HL-60/S4 treated with phorbol 12-myristate 13-acetate at 8.2 ng/mL for 4 days and 3 days (cell line): ENCODE data around the gene FAM168A.
"Not testable (repeated sequence)": the region's sequence is repeated elsewhere in the genome, so short reads cannot be mapped to it uniquely, and the experiment has no call there.

ENCODE experiments used
- in situ Hi-C: fragments of 300-500 bp; cut with MboI; formaldehyde crosslinking; loops from 2 replicates; pipeline ENCODE4 v1.15.0; 2022; ENCODE audit warnings: low sequenced_read_pairs

FAM168A gene

DNA sequence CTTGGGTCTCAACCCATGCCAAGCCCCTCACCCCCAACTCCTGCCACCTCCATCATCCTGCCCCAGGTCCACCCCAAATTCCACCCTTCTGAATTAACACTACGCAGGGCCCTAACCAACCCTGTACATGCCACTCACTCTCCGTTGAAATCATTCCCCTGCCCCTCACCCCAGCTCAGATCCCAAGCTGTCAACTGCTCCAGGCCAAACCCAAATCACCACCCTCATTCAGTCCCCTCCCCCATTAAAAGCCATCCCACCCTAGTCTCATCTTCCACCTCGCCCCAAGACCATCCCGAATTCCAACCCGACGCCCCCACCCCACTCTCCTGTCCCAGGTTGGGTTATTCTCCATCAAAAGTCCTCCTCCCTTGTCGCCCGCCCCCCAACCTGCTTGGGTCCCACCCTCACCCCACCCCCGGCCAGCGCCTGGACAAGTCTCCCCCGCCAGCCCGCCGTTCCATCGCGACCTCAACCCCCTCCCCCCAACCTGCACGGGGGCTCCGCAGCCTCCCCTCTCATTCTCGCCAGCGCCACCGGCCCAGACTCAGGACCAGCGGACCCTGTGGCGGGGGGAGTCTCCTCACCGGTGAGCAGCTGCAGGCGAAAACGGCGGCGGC, 466 bp downstream of the FAM168A start:
- in situ Hi-C loops: no loop called here

DNA sequence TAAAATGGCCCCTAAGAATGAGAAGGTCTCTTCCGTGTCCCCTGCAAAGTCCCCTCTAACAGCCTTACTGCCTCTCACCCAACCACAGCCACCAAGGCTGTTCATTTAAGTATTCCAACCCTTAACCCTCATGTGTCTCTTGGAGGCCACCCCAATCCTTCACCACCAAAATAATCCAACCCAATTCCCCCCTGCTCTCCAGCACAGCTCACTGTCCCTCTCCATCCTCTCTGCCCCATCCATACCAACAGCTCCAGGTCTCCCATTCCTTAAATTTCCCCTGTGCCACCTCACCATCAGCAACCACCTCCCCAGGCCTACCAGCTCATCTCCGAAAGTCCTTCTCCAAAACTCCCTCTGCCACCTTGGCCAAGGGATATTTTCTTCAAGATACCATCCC, 1.4 kb downstream of the FAM168A start:
- in situ Hi-C loops: no loop called here

DNA sequence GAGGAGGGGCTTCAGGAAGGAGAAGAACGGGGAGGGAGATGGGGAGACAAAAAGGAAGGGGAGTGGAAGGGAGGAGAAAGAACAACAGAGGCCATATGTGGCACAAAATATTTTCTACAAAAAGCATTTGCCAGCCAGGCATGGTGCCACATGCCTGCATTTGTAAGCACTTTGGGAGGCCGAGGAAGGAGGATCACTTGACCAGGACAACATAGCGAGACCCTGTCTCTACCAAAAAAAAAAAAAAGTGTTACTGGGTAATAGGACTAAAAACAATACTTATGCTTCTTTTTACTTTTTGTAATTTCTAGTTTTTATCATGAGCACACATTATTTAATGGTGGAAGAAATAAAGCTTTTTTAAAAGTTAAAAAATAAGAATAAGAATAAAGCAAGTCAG, 5.3 kb downstream of the FAM168A start:
- in situ Hi-C loops: no loop called here

DNA sequence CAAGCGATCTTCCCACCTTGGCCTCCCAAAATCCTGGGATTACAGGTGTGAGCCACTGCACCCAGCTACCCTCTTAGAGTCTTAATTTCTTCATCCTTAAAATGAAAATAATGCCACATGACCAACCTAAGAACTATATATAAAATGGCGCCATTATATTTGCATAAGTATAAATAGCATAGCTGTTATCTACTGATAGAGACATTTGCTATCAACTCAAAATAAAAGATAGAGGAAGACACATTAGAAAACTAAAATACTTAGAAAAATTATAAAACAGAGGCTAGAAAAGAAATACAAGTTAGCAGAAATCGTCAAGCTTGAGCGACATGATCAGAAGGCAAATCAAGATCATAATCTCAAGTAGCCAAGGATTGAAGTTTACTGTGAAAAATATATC, 6.2 kb downstream of the FAM168A start:
- in situ Hi-C loops: no loop called here

DNA sequence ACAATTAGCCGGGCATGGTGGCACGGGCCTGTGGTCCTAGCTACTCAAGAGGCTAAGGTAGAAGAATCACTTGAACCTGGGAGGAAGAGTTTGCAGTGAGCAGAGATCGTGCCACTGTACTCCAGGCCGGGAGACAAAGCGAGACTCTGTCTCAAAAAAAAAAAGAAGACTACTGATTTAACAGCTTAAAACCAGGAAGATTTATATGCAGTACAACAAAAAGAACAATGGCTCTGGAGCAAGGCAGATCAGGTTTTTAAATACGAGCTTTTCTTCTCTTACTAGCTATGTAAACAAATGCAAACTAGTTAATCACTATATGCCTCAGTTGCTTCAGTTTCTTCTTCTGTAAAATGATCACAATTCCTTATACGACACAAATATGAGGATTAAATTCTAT, 6.9 kb downstream of the FAM168A start:
- in situ Hi-C loops: no loop called here

DNA sequence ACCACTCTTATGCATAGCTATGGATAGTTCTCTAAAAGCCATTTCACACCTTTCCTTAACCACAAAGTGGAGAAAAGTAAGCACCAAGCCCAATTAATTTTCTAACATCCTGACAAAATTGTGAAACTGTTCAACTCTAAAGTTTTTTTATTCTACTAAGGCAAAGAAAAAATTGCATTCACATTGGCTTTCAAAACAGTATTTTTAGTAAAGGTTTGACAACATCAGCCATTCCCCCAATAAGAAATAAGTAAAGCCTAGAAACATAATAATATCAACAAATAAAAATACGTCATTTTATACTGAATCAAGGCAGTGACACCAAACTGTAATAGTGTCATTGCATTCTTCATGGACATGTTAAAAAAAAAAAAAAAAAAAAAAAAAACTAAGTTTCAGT, 11.1 kb downstream of the FAM168A start:
- in situ Hi-C loops: no loop called here

DNA sequence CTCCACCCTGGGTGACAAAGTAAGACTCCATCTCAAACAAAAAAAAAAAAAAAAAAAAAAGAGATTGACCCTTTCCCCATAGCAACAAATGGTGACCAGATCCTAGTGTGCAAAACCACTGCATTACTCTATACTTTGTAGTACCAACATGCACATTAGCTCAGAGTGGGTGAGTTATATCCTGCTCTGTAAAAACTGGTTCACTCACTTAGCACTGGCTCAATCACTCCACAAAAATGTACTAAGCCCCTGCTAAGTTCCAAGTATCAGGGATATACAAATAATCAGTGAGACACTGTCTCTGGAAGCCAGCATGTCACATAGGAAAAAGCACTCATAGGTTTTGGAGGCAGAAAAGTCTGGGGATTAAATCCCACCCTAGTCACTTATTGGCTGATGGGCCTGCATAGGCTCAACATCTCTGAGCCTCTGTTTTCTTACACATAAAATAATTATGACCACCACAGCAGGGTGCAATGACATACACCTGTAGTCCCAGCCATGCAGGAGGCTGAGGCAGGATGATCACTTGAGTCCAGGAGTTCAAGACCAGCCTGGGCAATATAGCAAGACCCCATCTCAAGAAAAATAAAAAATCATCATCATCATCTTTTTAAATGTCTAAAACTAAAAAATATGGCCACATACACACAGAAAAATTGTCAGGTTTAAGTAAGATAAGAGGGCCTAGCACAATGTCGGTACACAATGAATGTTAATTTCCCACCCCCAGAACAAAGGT, 11.9 kb downstream of the FAM168A start:
- in situ Hi-C loops: no loop called here

DNA sequence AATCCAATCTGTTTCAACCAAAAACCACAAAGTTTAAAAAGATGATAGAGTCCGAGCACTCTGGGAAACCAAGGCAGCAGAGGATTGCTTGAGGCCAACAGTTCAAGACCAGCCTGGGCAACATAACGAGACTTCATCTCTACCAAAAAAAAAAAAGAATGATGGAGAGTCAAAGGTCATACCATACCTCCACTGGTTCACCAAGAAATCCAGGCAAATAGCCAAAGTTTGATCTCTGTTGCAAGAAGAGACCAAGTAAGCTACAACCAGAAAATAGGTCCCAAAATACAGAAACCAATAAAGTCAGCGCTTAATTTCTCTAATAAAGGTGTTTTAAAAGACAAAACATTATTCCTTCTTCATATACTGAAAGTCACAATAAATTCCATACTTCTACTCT, 13.1 kb downstream of the FAM168A start:
- in situ Hi-C loops: no loop called here

DNA sequence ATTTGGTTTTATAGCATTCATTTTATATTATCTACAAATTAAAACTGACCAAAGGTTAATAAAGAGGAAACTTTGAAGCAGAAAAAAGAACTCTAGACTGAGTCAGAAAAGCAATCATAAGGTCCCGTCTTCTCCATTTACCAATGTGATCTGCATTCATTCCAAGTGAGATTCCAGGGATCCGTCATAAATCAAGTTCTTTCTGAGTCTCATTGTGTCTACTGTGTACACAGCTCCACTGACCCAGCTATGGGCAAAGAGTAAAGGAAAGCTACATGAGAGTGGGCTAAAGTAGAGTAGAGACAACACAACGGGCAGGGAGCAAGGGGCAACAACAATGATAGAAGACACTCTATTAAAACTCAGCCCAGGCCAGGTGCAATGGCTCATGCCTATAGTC, 15.3 kb downstream of the FAM168A start:
- in situ Hi-C loops: no loop called here

DNA sequence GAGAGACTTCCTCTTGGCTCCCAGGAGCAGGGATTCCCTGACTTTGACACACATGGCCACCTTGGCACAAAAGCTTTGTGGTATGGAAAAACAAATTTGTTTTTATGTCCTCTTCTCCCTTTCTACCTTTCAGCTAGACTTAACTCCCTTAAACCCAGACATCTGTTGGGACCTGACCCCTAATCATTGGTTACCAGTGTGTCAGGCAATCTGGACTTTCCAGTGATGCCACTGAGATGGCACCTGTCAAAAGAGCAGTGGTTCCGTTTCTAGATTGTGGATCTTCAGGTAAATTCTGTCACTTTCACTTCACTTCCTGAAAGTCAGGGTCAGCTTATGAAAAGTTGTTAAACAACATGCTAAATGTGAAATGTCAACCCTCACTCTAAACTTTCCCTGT, 17.2 kb downstream of the FAM168A start:
- in situ Hi-C loops: not testable (repeated sequence)

DNA sequence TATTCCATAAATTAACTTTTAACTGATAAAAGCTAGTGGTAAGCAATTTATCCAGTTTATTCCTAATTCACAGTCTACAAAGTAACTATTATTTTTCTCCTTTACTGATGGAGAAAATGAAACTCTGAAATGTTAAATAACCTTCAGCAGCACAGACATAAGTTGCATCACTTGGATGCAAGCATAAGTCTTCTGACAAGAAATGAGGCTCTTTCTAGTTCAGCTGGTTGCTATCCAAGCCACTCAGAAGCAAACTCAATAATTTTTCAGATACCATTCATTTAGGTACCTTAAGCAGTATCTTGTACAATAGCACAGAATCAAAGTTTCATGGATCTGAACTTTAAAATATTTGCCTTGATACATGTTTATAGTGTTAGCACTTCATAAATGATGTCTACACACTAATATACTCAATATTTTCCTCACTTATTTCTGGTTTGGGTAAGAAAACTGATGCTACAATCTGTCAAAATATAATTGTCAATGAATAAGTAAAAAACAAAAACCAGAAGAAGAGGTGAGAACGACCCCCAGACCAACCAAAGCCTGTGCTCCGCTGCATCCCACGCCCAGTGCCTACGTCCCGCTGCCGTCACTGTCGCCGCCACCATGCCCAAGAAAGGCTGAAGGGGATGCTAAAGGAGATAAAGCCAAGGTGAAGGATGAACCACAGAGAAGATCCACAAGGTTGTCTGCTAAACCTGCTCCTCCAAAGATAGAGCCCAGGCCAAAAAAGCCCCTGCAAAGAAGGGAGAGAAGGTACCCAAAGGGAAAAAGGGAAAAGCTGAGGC, 18.1 kb downstream of the FAM168A start:
- in situ Hi-C loops: no loop called here

DNA sequence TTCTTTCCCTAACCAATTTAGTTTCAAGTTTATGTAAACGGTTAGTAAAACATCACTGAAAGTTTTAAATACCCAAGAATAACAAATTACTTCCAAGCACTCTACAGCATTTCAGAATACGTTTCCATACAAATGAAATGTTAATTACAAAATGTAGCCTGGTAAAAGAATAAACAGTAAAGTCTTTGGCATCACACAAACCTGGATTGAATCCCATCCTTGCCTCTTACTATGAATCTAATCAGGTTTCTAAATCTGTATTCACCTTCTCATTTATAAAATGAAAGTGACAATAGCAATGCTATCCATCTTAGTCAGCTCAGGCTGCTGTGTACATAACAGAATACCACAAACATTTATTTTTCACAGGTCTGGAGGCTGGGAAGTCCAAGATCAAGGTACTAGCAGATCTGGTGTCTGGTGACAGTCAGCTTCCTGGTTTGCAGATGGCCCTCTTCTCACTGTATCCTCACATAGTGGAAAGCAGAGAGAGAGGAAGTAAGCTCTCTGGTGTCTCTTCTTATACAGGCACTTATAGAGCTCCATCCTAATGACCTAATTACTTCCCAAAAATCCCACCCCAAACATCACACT, 19.2 kb downstream of the FAM168A start:
- in situ Hi-C loops: no loop called here

DNA sequence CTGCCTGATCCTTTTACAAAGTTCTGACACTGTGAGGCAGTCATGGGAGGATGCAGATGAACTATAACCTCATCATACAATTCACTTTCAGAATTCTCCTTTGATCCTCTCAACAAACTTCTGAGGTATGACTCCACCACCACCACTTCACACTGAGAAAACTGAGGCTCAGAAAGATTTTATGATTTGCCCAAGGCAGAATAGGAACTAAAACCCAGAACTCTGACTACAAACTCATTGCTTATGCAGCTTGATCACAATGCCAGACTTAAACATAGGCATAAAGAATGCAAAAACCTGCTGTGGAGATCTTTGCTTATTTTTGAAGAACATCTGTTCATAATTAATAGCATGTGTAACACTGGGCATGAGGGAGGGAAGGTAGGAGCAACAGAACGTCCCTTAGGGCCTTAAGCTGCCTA, 20.4 kb downstream of the FAM168A start:
- in situ Hi-C loops: no loop called here

DNA sequence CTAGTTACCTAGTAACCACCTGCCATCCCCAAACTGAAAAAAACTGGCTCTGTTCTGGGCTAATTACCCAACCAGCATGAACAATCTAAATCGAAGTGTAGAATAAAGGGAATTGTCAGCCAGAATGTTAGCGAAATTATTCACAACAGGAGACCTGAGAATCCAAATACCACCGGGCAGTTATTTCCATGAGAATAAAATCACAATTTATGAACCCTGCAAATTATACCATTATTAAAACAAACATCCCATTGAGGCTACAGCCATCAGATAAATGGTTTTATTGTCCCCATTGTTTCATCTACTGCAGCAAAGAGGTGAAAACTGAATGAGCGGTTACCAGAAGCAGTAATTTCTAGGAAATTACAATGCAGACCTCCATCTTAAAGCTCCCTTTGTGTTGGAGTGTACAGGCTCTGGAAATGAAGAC, 21.7 kb downstream of the FAM168A start:
- in situ Hi-C loops: no loop called here

DNA sequence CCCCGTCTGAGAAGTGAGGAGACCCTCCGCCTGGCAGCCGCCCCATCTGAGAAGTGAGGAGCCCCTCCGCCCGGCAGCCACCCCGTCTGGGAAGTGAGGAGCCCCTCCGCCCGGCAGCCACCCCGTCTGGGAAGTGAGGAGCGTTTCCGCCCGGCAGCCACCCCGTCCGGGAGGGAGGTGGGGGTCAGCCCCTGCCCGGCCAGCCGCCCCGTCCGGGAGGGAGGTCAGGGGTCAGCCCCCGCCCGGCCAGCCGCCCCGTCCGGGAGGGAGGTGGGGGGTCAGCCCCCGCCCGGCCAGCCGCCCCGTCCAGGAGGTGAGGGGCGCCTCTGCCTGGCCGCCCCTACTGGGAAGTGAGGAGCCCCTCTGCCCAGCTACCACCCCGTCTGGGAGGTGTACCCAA, 25.9 kb downstream of the FAM168A start:
- in situ Hi-C loops: not testable (repeated sequence)

DNA sequence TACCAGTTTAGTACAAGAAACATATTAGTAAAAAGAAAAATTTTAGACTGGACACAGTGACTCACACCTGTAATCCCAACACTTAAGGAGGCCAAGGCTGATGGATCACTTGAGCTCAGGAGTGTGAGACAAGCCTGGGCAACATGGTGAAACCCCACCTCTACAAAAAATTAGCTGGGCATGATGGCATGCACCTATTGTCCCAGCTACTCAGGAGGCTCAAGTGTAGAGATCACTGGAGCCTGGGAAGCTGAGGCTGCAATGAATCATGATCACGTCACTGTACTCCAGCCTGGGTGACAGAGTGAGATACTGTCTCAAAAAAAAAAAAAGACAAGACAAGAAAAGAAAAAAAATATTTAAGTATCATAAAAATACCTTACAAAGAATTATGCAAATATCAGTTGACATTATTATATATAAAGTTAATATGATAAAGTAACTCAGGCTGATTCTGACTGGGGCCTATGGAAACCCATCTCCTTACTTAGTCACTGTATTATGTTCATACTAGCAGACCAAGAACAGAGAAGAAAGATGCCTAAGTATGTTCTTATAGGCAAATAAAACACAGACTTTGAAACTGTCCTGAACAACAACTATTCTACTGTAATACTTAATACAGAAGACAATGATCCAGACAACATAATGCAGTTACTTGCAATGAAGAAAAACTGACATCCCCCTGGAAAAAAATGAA, 27.3 kb downstream of the FAM168A start:
- in situ Hi-C loops: no loop called here

DNA sequence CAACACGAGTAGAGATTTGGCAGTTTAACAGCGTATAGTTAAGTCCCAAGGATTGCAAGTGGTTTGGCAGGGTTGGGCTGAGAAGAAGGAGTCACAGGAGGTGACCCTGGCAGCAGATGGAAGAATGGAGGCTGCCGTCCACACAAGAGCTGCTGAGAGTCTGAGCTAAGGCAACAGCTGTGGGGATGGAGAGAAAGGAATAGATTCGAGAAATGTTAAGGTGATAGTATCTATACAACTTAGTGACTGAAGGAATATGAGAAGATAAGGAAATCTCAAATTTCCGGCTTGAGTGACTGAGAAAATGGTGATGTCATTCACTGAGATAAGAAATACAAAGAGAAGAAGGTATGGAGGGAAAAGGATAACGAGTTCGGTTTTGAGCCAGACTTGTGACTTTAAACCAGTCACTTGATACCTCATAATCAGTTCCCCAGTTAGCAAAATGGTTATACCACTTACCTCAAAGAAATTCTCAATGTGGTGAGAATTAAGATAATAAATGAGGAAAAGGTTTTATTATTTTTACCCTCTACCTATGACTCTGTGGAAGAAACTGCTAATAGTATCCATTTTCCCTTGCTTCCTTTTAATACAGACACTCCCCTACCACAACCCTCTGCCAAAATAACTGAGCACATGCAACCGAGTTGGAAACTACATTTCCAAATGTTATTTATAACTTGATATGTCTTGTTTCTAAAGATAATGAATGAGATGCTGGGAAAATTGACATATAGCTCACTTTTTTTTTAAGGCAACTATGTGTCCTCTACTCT, 30.7 kb downstream of the FAM168A start:
- in situ Hi-C loops: no loop called here

DNA sequence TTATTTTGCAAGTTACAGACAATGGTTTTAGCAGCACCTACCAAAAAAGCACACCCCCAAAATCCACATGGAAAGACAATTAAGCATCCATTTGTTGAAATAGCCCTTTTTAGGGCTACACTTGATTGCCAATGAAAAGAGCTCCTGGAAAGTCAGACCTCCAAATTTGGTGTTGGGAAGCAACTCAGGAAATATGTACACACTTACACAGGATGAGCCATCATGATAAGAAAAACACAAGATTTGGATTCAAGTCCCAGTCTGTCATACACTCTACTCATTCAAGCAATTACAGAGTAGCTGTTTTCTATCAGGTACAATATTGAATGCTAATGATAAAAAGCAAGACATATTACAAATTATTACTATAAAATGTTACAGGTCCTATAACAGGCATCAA, 31.5 kb downstream of the FAM168A start:
- in situ Hi-C loops: no loop called here

DNA sequence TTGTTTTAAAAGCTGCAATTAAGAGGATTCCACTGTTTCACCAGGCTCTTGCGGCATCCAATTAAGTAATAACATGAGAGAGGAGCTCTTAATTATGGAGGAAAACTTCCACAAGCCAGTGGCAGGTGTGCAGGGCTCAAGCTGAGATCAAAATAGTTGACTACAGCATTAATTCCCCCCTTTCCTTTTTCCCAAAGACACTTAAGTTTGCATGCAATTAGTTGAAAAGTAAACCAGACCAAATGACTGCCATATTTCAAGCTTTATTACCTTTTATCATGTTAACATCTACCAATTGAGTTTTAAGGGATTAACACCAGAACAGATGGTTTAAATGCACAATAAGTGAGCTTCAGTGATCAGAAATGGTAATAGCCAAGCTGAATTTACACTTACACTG, 32.1 kb downstream of the FAM168A start:
- in situ Hi-C loops: no loop called here

DNA sequence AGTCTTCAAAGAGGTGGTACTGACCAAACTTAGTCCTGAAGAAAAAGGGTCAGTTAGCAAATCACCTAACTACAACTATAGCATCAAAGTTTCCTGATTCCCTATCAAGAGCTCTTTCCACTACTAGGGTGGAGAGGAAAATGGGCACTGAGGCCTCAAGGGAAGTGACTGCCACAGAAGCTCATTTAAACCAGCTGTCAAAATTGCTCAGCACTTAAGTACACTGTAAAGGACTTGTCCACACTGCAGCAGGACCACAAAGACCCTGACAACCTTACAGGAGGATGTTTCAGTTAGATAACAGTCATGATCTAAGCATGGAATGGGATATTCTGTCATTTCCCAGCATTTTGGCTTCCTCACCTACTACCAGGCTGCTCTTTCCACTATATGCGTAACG, 33.0 kb downstream of the FAM168A start:
- in situ Hi-C loops: no loop called here
